CD8-positive, alpha-beta memory T cell (primary cell): Measurements from ENCODE around the gene CCDC91. TPM values are rescaled to one million over a fixed set of nuclear protein-coding genes. Genes with fewer than 3 reads are reported as not detected.
A peak's percentile ranks its signal among the peaks of the same experiment; 100 is the strongest.

Experiments
- CTCF ChIA-PET: fragments of 350-600 bp; sonication (Branson Sonifier 250); formaldehyde crosslinking; loops from one replicate; lab custom pipeline; 2021; ENCODE audit warnings: antibody characterized with exemption; lab: Charles Lee
- POLR2A ChIA-PET: fragments of 350-600 bp; sonication (Branson Sonifier 250); formaldehyde crosslinking; loops from one replicate; lab custom pipeline; 2021; ENCODE audit warnings: antibody characterized with exemption; lab: Charles Lee
- DNase-seq, 5 donors: peaks; one replicate each; pipeline versions ENCODE4 v3.0.0 to v3.0.0-alpha.2; 2020 to 2022; ENCODE audit warnings: mixed read lengths in 1 of 5
- H3K27ac ChIP-seq: one replicate; pipeline ENCODE4 v1.7.0; 2013; ENCODE audit warnings: low read depth, mild to moderate bottlenecking, low read length, moderate library complexity
- H3K27me3 ChIP-seq: 2 replicates; pipeline ENCODE4 v1.7.0; 2013; ENCODE audit warnings: low read length, mild to moderate bottlenecking; ENCODE audit not compliant: insufficient read depth, poor library complexity, severe bottlenecking
- H3K36me3 ChIP-seq: 2 replicates; pipeline ENCODE4 v1.7.0; 2013; ENCODE audit warnings: mild to moderate bottlenecking, low read length, moderate library complexity; ENCODE audit not compliant: insufficient read depth
- H3K4me1 ChIP-seq: 2 replicates; pipeline ENCODE4 v1.7.0; 2013; ENCODE audit warnings: mild to moderate bottlenecking, low read length, moderate library complexity; ENCODE audit not compliant: insufficient read depth
- H3K4me3 ChIP-seq: 2 replicates; pipeline ENCODE4 v1.7.0; 2013; ENCODE audit warnings: mild to moderate bottlenecking, low read length
- H3K9me3 ChIP-seq: 2 replicates; pipeline ENCODE4 v1.7.0; 2013; ENCODE audit warnings: mild to moderate bottlenecking, low read length
- H3K27ac Mint-ChIP-seq, 8 donors: one replicate each; pipeline ENCODE4 v1.8.0; 2020 to 2021; ENCODE audit warnings: mixed read lengths in 8 of 8, mild to moderate bottlenecking in 6 of 8, inconsistent platforms in 3 of 8, moderate library complexity in 3 of 8
- H3K27me3 Mint-ChIP-seq, 2 donors: one replicate each; pipeline ENCODE4 v1.8.0; 2020 to 2021; ENCODE audit warnings: mixed read lengths in 2 of 2, mild to moderate bottlenecking in 1 of 2, moderate library complexity in 1 of 2
- H3K36me3 Mint-ChIP-seq, 3 donors: one replicate each; pipeline ENCODE4 v1.8.0; 2020 to 2021; ENCODE audit warnings: mixed read lengths in 3 of 3, inconsistent platforms in 1 of 3, mild to moderate bottlenecking in 1 of 3
- H3K4me1 Mint-ChIP-seq, 3 donors: one replicate each; pipeline ENCODE4 v1.8.0; 2020 to 2021; ENCODE audit warnings: mixed read lengths in 3 of 3, inconsistent platforms in 1 of 3, mild to moderate bottlenecking in 1 of 3
- H3K4me3 Mint-ChIP-seq, 7 donors: one replicate each; pipeline ENCODE4 v1.8.0; 2020 to 2021; ENCODE audit warnings: mixed read lengths in 7 of 7, mild to moderate bottlenecking in 6 of 7, moderate library complexity in 4 of 7, inconsistent platforms in 2 of 7
- H3K9me3 Mint-ChIP-seq, 5 donors: one replicate each; pipeline ENCODE4 v1.8.0; 2020 to 2022; ENCODE audit warnings: mixed read lengths in 5 of 5, mild to moderate bottlenecking in 3 of 5, moderate library complexity in 2 of 5, inconsistent platforms in 1 of 5
- polyA plus RNA-seq: library from polyadenylated mRNA; unstranded; fragments of 300-500 nt; fragmentation: Illumina TruSeq; gene quantifications from one replicate; pipeline ENCODE4 v1.2.3, GENCODE V29; 2021
- total RNA-seq, 2 experiments: library from RNA; stranded (reverse); gene quantifications; one replicate each; pipeline ENCODE4 v1.2.3, GENCODE V29; 2021

CCDC91 gene
- total and polyA plus RNA-seq, 3 experiments from 2014 or later: 20.3 to 64.1 (median 23.2) TPM

DNA sequence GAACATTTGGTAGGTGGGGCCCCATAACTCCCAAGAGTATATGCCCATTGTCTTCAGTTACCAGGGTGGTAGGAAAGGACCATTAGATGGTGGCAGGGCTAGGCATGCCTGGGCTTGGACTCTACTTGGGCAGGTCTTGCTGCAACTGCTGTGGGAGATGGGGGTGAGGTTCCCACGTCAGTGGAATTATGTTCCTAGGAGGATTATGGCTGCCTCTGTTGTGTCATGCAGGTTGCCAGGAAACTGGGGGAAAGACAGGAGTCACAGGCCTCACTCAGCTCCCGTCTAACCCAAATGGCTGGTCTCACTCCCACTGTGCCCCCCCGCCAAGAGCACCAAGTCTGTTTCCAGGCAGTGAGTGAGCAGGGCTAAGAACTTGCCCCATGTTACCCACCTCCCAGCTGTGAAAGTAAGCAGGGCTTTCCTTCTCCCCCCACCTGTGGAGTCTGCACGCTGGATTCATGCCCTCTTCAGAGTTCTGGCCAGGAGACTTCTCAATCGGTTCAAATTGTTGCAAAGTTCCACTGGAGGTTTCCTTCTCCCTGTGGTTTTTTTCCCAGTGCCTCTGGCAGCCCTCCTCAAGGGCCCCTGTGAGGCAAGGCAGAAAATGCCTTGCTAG lies 337.5 kb downstream of the CCDC91 start:
- Mint-ChIP-seq H3K27me3 (no peaks in the 10 kb centered on the region), H3K4me1 (peaks cover 18 to 32% (median 21%) of the 10 kb centered on the region in 3 donors), H3K36me3 (peaks cover 22 to 53% (median 36%) of the 10 kb centered on the region in 3 donors), H3K4me3 (no peak overlapping the region), H3K27ac (peak overlapping the region in 2 of 8 donors; percentile 7 to 54), H3K9me3 (peaks cover 16 to 43% (median 41%) of the 10 kb centered on the region in 5 donors)
- POLR2A ChIA-PET: no interaction called here
- Histone ChIP-seq H3K27ac (no peak overlapping the region), H3K27me3 (no peaks in the 10 kb centered on the region), H3K36me3 (no peaks in the 10 kb centered on the region), H3K4me1 (no peaks in the 10 kb centered on the region), H3K4me3 (no peak overlapping the region), H3K9me3 (no peaks in the 10 kb centered on the region)
- CTCF ChIA-PET: no interaction called here
- DNase-seq: no peak

DNA sequence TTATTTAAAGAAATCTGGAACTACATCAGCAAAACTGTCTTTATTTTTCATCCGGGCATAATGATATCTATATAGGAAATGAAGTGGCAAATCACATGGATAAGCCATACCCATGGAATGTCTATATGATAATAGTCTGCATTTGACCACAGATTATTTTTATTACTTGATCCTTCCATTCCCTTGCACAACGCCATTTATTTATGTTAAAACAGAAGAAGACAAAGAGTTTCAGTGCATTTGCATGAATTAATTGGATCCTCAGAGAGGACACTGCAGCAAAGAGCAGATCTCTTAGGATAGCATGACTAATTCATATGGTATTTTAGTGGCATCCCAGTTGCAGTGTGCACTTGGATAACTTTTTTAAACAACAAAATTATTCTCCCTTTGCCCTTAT lies 345.0 kb downstream of the CCDC91 start:
- H3K27me3 Mint-ChIP-seq: no peaks in the 10 kb centered on the region
- H3K27me3 ChIP-seq: no peaks in the 10 kb centered on the region
- no peaks in the 10 kb centered on the region for H3K4me1 ChIP-seq
- H3K4me1 Mint-ChIP-seq: peaks cover 0 to 5% (median 3%) of the 10 kb centered on the region in 3 donors
- peaks cover 3 to 19% (median 4%) of the 10 kb centered on the region in 3 donors for H3K36me3 Mint-ChIP-seq
- no peak overlapping the region for H3K27ac ChIP-seq
- H3K9me3 ChIP-seq: no peaks in the 10 kb centered on the region
- ChIA-PET CTCF (no interaction called here), POLR2A (no interaction called here)
- no peak overlapping the region for H3K4me3 ChIP-seq
- peaks cover 0 to 4% (median 0%) of the 10 kb centered on the region in 5 donors for H3K9me3 Mint-ChIP-seq
- no peak overlapping the region for H3K27ac Mint-ChIP-seq
- no peak for DNase-seq
- H3K36me3 ChIP-seq: no peaks in the 10 kb centered on the region
- H3K4me3 Mint-ChIP-seq: no peak overlapping the region

DNA sequence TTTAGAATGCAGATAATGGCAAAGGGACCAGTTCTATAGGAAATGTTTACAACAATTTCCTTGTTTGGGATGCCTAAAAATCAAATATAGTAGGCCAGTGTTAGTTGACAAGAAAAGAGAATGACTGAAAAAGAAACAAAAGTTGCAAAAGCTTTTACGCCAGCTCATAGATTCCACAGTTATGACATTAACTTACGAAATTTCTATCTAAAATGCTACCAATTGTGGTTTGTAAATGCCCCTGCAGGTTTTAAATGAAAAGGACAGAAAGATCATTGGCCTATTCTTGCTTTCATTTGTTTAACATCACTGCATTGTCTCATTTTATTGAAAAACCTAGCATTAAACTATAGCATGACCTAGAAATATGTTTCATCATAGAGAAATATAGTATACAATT lies 345.8 kb downstream of the CCDC91 start:
- CTCF ChIA-PET: no interaction called here
- H3K4me3 Mint-ChIP-seq: no peak overlapping the region
- Histone ChIP-seq H3K4me3 (no peak overlapping the region), H3K27me3 (no peaks in the 10 kb centered on the region), H3K27ac (no peak overlapping the region), H3K4me1 (no peaks in the 10 kb centered on the region), H3K9me3 (no peaks in the 10 kb centered on the region), H3K36me3 (no peaks in the 10 kb centered on the region)
- H3K27me3 Mint-ChIP-seq: no peaks in the 10 kb centered on the region
- peaks cover 3 to 10% (median 8%) of the 10 kb centered on the region in 3 donors for H3K4me1 Mint-ChIP-seq
- peaks cover 3 to 19% (median 4%) of the 10 kb centered on the region in 3 donors for H3K36me3 Mint-ChIP-seq
- POLR2A ChIA-PET: no interaction called here
- H3K27ac Mint-ChIP-seq: no peak overlapping the region
- no peak for DNase-seq
- H3K9me3 Mint-ChIP-seq: peaks cover 0 to 4% (median 0%) of the 10 kb centered on the region in 5 donors

DNA sequence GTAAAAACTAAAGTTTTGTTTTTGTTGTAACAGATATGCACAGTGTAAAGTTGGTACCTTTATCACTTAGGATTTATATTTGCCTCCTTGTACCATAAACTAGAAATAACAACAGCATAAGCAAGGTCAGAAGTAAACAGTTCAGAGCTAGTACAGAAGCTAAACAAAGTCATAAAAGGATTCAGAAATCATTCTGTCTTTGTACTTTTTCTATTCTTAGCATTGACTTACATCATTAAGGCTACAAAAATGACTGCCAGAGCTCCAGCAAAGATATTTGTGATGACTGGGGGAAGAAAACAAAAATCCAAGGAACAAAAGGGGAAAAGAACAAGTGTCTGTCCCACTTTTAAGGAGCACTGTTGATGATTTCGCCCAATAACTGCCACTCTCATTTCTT lies 347.2 kb downstream of the CCDC91 start:
- POLR2A ChIA-PET: no interaction called here
- H3K36me3 ChIP-seq: no peaks in the 10 kb centered on the region
- H3K9me3 Mint-ChIP-seq: peaks cover 0 to 4% (median 0%) of the 10 kb centered on the region in 5 donors
- no peaks in the 10 kb centered on the region for H3K27me3 ChIP-seq
- H3K4me1 Mint-ChIP-seq: peaks cover 8 to 20% (median 17%) of the 10 kb centered on the region in 3 donors
- CTCF ChIA-PET: no interaction called here
- no peak for DNase-seq
- no peaks in the 10 kb centered on the region for H3K9me3 ChIP-seq
- no peaks in the 10 kb centered on the region for H3K4me1 ChIP-seq
- H3K27me3 Mint-ChIP-seq: no peaks in the 10 kb centered on the region
- no peak overlapping the region for H3K27ac ChIP-seq
- peaks cover 3 to 19% (median 4%) of the 10 kb centered on the region in 3 donors for H3K36me3 Mint-ChIP-seq
- H3K27ac Mint-ChIP-seq: no peak overlapping the region
- no peak overlapping the region for H3K4me3 ChIP-seq
- no peak overlapping the region for H3K4me3 Mint-ChIP-seq

DNA sequence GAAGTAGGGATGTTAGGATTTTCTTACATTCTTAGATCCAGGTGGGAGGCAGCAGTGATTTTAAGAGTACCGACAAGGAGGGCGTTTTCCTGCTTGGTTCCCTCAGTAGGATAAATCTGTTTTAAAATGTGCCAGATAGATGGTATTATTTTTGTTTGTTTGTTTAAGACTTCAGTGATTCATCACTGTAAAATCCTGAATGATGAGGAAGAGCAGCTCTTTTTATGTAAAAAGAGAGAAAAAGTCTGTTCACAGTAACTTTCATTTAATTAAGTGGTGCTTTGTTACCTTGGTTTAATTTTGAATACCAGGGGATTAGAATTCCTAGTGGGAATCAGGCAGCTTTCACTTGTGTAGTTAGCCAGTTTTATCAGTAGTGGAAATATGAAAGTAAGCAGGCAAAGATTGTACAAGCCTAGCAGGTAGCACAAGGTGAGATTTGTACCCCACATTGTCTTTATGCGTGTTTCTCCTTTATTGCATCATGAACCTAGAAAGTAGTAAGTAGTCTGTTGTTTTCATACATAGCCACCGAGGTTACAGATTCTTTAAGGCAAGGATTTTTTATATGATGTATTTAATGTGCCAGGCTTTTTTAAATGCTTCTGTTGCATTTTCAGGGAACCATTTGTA lies 349.6 kb downstream of the CCDC91 start:
- H3K27me3 Mint-ChIP-seq: no peaks in the 10 kb centered on the region
- peaks cover 22 to 39% (median 35%) of the 10 kb centered on the region in 3 donors for H3K4me1 Mint-ChIP-seq
- DNase-seq: no peak
- H3K9me3 ChIP-seq: no peaks in the 10 kb centered on the region
- H3K4me1 ChIP-seq: no peaks in the 10 kb centered on the region
- no peaks in the 10 kb centered on the region for H3K36me3 ChIP-seq
- CTCF ChIA-PET: no interaction called here
- no peaks in the 10 kb centered on the region for H3K27me3 ChIP-seq
- no peak overlapping the region for H3K4me3 ChIP-seq
- peaks cover 0 to 4% (median 0%) of the 10 kb centered on the region in 5 donors for H3K9me3 Mint-ChIP-seq
- no peak overlapping the region for H3K27ac Mint-ChIP-seq
- H3K27ac ChIP-seq: no peak overlapping the region
- POLR2A ChIA-PET: no interaction called here
- H3K4me3 Mint-ChIP-seq: no peak overlapping the region
- peaks cover 1 to 20% (median 4%) of the 10 kb centered on the region in 3 donors for H3K36me3 Mint-ChIP-seq

DNA sequence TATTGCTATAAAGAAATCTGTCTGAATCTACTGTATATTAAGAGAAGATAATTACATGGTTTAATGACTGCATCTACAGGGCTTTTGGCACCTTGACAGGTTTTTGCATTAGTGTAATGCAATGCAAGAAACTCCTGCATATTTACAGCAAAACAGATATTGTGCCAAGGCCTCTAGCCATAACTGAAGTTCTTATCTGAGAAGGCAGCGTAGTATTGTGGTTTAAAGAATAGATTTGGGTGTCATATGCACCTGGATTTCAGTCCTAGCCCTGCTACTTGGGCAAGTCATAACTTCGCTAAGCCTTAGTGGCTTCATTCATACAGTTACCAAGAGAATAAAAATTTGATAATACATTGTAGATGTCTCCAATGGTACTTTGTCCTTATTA lies 350.1 kb downstream of the CCDC91 start:
- Histone ChIP-seq H3K4me1 (no peaks in the 10 kb centered on the region), H3K36me3 (no peaks in the 10 kb centered on the region), H3K4me3 (no peak overlapping the region), H3K27me3 (no peaks in the 10 kb centered on the region), H3K9me3 (no peaks in the 10 kb centered on the region), H3K27ac (no peak overlapping the region)
- H3K4me3 Mint-ChIP-seq: no peak overlapping the region
- H3K27me3 Mint-ChIP-seq: no peaks in the 10 kb centered on the region
- H3K36me3 Mint-ChIP-seq: peaks cover 1 to 20% (median 4%) of the 10 kb centered on the region in 3 donors
- peaks cover 22 to 39% (median 35%) of the 10 kb centered on the region in 3 donors for H3K4me1 Mint-ChIP-seq
- ChIA-PET CTCF (no interaction called here), POLR2A (no interaction called here)
- H3K27ac Mint-ChIP-seq: no peak overlapping the region
- peaks cover 0 to 4% (median 0%) of the 10 kb centered on the region in 5 donors for H3K9me3 Mint-ChIP-seq
- no peak for DNase-seq

DNA sequence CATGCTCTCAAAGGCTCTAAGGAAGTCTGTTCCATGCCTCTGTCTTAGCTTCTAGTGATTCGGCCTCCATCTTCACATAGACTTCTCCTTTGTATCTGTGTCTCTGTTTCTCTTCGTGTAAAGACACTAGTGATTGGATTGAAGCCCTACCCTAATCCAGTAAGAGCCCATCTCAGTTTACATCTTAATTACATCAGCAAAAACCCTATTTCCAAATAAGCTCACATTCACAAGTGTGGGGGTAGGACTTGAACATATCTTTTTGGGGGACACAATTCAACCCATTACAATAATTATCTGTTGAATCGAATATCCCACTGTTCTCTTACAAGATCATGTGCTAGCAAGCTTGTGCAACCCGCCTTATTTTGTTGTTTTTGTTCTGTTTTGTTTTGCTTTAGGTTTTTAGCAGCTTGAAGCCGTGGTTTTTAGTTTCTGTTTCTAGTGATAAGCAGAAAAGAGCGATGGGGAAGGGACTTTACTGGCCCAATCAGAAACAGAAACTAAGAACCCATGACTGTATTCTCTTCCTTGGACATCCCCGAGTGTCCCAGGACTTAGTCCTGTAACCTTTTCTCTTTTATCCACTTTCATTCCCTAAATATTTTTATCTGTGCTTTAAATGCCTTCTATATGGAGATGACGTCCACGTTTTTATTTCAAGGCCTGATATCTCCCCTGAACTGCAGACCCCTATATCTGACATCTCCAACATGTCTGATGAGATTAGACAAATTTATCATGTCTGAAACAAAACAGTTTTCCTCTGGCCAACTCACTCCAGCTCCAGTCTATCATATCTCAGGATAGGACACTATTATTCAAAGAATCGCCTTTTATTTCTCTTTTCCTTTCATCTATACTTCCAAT lies 353.0 kb downstream of the CCDC91 start:
- POLR2A ChIA-PET: no interaction called here
- H3K27me3 ChIP-seq: no peaks in the 10 kb centered on the region
- Mint-ChIP-seq H3K27ac (peak overlapping the region; percentile 12 to 88 (median 56)), H3K4me3 (peak overlapping the region; percentile 26 to 83 (median 61)), H3K36me3 (peaks cover 0 to 10% (median 0%) of the 10 kb centered on the region in 3 donors), H3K9me3 (peaks cover 0 to 2% (median 0%) of the 10 kb centered on the region in 5 donors), H3K27me3 (no peaks in the 10 kb centered on the region), H3K4me1 (peaks cover 22 to 39% (median 32%) of the 10 kb centered on the region in 3 donors)
- peak overlapping the region; percentile 6 for H3K4me3 ChIP-seq
- H3K4me1 ChIP-seq: no peaks in the 10 kb centered on the region
- CTCF ChIA-PET: no interaction called here
- no peak for DNase-seq
- no peaks in the 10 kb centered on the region for H3K9me3 ChIP-seq
- H3K36me3 ChIP-seq: no peaks in the 10 kb centered on the region
- H3K27ac ChIP-seq: peak overlapping the region; percentile 41
